ENCODE measurements around the gene ADCY10.

Gene ADCY10

DNA sequence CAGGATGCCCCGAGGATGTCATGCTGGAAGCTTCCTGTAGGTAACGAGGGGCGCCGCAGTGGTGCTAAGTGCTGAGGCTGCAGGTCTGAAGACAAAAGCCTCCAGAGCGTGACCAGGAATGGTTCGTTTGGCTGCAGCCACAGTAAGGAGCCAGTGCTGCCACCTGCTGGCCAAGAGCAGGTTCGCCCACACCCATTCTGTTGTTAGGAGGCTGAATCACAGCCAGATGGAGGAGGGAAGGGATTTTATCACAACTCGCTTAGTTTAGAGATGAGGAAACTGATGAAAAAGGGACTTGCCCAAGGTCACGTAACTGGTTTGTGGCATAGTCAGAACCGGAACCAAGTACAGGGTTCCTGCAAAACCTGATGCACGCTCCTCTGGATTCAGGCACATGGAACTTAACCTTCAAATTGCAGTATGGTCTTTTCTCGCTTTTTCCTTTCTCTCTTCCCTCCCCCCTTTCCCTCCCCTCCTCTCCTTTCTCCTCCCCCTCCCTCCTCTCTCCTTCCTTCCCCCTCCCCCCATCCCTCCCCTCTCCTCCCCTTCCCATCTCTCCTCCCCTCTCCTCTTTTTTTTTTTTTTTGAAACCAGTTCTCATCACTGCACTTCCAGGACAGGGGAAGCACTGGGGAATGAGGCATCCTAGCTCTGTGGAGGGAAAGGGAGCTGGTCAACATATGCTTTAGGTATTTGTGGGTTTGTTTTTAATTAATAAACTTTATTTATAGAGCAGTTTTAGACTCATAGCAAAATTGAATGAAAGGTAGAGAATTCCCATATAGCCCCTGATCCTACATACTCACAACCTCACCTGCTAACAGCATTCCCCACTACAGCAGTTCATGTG, 110.4 kb downstream of the ADCY10 start:
- DNase-seq: peak; percentile 61

DNA sequence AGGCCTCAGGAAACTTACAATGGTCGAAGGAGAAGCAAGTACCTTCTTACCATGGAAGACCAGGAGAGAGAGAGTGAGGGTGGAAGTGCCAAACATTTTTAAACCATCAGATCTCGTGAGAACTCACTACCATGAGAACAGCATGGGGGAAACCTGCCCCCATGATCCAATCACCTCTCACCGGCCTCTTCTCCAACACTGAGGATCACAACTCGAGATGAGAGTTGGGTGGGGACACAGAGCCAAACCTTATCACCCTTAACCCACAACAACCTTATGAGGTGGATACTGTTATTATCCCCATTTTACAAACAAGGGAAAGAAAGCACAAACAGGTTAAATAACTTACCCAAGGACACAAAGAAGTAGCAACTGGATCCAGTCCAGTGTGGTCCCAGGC, 111.7 kb downstream of the ADCY10 start:
- no peak for DNase-seq

DNA sequence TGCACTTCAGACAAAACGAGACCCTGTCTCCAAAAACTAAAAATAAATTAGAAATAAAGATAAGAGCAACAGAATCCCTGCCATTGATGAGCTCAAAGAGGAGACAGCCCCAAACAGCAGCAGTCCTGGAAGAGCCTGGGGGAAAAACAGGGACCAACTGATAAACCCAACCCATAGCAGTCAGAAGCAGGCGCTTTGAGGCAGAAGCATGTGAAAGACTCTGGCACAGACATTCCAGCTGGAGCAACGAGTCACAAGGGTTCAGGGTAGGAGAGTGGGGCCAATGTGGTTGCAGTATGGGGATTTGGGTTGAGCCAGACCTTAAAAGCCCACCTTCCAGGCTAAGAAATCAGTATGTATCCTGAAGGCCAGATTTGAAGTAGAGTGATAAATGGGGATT, 113.7 kb downstream of the ADCY10 start:
- DNase-seq: no peak

DNA sequence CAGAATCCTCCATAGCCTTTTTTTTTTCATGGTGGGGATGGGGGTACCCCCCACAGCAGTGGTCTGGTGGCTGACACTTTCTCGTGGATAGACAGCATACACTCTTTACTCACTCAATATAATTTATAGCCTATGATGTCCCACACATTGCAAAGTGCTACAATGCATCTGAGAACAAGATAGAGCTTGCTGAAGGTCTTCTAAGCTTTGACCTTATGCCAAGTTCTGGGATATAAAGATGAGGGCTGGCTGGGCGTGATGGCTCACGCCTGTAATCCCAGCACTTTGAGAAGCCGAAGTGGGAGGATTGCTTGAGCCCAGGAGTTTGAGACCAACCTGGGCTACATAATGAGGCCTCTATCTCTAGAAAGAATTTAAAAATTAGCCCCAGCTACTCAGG, 114.2 kb downstream of the ADCY10 start:
- peak; percentile 84 for DNase-seq

DNA sequence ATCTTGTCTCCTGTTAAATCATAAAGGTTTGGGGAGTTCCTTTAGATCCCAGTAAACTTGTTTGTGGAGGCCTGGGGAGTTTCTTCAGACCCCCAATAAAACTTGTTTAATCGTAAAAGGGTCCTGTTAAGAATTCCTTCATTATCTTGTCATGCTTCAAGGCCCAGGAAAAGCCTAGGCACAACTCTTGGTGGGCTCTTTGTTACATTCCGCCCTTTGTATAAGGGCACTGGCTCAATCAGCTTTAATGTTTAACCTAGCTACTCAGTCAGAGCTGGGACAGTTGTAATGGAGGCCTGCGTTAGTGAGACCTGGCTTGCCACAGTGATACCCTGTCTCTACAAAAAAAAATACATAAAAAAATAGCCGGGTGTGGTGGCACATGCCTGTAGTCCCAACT, 115.0 kb downstream of the ADCY10 start:
- no peak for DNase-seq

DNA sequence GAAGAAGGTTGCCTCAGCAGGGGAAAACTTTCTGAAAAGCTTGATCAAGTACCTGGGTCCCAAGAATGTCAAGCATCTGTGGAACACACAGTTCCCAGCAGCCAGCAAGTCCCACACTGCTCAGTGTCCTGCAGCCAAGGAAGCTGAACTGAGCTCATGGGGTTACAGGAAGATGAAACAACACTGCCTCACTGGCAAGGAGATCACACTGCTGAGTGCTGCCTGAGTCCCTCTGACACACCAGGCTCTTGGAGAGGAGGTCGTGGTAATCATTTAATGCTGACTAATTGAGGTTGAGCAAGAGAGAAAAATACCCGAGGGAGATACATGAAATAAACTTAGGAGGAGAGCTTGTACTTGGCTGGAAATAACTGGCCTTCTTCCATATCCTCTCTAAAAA, 116.9 kb downstream of the ADCY10 start:
- no peak for DNase-seq

DNA sequence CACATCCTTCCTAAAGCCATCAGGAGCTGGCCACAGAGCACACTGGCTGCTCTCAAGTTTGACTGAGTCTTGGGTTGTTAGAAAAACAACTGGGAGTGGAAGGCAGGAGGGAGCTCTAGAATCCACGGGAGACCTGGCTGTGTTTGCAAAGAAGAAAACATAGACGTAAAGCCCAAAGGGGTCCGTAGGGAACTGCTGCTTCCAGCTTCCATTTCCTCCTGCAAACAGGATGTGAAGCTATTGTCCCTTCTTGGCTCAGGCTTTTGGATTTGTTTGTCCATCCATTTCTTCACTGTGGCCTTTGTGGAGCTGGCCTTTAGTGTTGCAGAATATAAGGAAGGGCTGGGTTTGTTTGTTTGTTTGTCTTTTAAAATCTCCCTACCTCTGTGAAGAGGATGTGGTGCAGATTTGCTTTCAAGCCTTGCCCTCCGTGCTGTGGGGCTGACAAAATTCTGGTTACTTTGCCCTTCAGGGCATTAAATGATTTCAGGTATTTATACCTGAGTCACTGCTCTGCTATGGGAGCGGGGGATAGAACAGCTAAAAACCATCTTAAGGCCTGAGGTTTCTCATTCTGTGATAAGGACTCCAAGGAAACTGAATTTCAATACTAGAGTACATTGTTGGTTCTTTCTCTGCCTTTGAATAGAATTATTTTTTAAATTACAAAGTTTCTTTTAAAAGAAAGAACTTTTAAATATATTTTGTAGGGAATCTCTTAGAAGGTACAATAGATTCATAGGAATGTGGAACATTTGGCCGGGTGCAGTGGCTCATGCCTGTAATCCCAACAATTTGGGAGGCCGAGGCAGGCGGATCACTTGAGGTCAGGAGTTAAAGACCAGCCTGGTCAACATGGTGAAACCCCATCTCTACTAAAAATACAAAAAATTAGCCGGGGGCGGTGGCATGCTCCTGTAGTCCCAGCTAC, 117.9 kb downstream of the ADCY10 start:
- no peak for DNase-seq

DNA sequence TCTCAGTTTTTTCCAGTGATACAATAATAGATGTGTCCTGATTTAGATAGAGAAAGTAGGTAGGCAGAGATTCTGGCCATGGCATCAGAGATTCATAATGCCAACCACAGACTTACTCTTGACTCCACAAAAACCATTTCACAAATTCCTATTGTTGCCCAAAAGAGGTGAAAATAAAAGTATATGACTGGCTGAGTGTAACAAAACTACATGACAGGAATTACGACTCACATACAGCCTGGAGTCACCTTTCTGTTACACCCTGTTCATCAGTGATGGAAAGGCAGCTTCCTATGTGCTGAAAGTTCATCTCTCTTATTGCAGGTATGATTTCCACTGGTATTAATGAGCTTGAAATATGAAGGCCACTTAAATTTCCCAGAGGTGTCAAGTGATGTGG, 119.9 kb downstream of the ADCY10 start:
- DNase-seq: no peak

DNA sequence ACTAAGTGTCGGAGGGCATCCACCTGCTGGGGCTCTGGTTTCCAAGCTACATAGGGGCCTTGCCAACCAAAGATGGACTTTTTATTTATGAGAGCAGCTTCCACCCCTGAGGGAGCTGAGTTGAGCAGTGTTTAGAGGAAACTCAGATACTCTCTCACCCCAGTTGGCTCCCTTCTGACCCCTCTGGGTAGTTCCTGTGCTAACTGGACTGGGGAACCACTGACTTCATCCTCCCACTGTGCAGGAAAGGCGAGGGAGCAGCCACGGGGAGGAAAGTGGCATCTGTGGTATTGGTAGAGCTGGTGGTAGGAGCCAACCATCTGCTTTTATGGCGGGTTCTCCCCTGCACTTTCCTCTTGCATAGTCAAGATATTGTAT, 121.8 kb downstream of the ADCY10 start:
- no peak for DNase-seq

DNA sequence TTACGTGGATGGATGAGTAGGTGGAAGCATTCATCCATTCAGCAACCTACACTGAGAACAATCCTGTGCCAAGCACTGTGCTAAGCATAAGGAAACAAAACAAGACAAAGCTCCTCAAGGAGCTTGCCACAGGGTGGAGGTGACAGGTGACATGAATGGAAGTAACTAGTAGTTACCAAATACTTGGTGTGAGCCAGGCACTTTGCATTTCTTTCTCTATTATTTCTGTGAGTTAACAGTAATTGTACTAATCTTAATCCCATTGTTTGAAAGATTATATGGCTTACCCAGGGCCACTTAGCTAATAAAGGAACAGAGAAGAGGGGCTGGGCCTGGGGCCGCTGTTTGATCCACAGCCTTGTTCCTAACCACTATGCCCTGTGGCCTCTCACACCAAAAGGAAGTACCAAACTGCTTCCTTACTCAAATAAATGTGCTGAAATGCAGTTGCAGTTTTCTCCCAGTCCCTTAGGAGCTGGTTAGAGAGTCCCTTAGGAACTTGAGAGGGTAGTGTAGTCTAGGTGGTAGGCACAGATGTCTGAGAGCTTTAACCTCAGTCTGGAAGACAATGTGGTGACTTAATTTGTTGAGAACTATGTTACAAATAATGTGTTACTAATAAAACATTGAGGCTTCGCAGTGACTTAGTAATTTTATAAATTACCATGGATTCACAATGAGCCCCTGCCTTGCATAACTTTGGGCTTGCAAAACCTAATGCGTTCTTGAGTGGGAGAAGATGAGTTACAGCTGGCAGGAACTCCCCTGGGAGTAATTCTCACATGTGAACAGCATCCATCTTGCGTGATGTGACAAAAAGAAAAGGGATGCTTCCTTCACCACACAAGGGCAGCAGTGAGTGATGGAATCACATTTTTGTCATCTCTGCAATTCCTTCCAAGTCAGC, 122.4 kb downstream of the ADCY10 start:
- DNase-seq: no peak

DNA sequence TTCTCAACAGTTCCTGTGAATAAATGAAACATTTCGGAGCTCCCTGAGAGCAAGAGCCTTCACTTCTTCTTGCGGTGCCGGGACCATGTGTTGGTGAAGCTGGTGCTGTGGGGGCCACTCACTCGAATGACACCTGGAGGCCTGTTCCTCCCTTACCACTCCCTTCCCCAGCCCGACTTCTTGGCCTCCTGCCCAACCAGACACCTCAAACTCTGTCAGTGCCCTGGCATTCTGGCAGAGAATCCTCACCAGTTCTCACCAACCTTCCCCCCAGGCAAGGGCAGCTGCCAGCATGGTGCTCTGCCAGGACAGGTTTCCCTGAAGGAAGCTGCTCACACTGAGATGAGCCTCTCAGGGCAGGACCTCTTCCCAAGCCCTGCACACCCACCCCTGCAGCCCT, 123.8 kb downstream of the ADCY10 start:
- DNase-seq: peak; percentile 33

DNA sequence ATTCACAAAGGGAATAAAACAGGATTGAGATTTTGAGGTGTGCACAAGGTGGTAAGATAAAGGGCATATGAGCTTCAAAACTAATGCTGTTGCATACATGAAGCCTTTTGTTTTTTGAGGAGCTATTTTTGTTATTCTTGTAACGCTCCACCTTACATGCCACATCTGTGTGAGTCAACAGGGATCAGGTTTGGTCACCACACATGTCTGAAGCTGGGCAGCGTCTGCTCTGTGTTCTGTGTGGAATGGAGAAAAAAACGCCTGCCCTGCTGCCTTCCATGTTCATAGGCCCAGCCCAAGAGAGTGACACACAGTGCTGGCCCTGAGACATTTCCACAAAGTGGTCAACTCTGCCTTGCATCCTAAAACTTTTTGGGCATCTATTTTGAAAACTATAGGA, 124.4 kb downstream of the ADCY10 start:
- no peak for DNase-seq

DNA sequence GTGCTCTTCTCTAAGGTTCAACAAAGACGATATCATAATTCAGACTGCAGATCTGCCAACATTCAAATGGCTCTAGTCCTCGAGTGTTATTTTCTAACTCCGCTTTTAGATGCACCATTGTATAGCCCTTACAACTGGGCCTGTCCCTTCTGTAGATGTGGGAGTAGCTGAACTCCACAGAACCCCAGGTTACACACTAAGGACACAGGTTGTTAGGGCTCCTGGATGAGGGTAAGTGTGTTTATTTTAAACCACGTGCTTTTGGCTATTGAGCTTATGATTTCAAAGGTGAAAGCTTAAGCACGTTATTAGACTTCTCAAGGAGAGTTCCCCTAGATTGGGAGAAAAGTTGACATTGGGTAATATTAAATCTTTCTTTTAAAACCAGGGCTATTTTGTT, 127.4 kb downstream of the ADCY10 start:
- no peak for DNase-seq

DNA sequence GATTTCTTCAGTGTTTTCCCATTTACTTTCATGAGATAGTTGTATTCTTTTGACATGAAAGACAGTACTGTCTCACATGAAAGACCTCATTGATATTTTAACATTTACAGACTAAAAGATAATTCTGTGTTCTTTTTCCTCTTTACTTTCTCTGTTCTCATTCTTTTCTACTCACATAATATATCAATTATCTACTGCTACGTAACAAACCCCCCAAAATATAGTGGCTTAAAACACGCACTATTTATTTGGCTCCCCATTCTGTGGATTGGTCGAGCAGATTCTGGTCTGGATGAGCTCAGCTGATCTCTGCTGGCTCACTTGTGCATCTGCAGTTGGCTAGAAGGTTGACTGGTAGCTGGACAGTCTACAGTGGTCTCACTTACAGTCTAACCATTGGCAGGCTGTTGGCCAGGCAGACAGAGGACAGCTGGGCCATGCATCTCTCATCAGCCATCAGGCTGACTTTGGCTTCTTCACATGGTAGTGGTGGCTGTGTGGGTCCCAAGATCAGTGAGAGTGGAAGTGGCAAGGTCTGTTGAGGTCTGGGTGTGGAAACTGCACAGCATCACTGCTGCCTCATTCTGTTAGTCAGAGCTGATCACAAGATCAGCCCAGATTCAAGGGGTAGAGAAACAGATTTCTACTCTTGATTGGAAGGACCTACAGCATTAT, 128.9 kb downstream of the ADCY10 start:
- no peak for DNase-seq

DNA sequence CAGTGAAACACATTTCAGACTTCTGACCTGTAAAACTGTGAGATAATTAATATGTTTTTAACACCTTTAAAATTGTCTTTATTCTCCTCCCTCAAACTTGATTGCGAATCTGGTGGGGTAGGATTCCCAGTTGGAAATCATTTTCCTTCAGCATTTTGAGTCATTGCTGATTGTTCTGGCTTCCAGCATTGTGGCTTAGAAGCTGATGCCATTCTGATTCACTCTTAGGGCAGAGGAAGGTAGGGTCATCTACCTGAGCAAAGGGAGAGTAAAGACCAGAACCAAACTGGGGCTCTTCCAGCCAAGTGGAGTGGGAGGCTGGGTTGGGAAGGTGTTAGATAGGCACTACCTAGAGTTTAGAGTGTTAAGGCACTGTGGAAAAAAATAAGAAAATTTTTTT, 131.0 kb downstream of the ADCY10 start:
- DNase-seq: no peak

DNA sequence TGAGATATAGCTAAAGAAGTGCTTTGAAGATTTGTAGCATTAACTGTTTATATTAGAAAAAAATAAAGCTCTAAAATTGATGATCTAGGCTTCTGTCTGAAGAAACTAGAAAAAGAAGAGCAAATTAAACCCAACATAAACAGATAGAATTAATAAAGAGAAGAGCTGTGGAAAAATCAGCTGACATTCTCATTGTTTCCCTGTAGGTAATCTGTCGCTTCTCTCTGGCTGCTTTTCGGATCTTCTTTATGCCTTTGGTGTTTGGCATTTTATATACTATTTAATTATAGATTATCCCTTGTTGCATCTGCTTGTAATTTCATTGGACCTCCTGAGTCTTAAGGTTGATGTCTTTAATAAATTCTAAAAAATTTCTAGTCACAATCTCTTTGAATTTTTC, 132.4 kb downstream of the ADCY10 start:
- no peak for DNase-seq

DNA sequence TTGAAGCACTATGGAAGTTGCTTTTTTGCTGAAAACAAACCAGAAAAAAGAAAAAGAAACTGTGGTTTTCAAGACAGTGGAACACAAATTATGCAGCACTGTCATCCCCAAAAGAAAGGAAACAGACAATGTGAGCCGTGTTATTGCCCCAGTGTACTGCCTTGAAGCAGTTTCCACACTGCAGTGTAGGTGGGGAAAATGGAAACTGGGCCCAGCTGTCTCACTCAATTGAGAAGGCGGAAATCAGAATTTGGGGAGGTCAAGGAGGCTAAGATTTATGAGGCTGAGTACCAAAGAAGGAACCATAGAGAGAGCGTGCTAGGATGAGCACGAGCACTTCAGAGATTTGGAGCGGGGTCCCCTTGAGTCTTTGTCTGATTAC, 136.7 kb downstream of the ADCY10 start:
- DNase-seq: no peak

DNA sequence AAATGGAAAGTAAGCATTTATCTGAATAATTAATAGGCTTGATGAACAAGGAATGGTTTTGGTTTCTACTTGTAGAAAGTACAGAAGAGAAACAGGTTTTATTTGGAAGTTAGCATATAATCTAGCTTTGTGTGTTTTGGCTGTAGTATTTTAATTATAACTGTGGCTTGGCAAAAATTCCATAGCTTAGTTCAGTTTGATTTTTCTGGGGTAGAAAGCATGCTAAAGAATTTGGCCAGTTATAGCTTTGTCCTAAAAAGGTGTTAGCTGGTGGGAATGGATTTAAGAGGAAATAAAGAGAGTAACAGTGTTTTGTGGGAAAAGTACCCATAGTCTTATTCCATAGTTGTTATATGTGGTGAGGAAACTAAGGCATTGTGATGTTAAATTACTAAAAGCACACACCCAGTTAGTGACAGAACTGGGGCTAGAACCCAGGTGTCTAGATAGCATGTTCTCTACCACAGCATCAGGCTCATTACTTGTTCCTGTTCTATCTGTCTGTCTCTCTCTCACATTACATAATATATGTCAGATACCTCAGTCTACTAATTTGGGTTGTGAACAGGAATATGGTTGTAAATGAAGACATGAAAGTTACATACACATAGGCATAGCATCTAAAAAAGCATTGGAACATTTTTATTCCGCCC, 137.2 kb downstream of the ADCY10 start:
- no peak for DNase-seq

DNA sequence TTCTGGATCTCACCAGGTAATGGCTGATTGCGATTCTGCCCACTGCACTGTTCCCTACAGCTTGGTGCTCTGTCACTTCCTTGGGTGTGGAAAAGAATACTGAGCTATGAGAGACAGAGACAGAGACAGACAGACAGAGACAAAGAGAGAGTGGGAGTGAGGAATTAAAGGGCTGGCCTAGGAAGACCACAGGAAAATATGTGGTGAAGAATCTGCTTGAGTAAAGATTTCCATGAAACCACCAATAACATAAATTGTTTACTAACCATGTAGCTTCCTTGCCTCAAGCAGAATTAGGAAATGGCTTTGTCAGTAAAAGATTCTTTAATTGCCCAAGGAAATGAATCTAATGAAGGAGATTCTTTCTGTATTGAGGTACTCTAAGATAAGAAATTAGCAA, 137.8 kb downstream of the ADCY10 start:
- DNase-seq: no peak

DNA sequence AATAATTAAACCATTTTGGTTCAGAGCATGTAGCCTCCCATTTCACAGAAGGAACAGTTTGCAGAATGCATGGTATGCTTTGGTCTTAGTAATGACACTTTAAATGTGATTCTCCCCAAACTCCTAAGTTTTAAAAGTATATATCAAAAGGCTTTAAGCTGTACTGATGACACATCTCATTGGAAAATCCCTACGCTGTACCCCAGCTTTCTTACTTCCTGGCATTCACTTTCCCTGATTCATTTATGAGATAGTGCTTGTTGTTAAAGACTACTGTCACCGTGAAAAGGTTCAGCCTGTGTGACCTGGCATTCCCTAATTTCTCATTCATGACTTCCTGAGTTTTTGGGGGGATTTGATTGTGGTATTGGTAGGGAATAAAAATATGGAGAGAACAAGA, 138.8 kb downstream of the ADCY10 start:
- DNase-seq: no peak

DNA sequence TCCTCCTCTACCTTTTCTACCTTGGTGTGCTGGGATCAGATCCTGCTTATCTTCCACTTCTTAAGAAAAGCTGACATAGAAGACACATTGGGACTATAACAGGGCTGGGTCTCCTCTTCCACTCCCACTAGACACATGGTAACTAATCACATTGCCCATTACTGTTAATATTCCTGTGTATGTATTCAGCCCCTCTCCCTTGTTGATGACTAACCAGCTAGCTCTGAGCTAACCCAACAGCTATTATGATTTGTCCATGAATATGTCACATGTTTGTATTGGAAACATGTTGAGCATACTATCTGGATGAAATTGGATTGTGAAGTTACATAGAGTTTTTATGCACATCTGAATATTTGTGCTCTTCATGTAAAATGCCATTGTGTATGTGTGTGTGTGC, 139.2 kb downstream of the ADCY10 start:
- no peak for DNase-seq

DNA sequence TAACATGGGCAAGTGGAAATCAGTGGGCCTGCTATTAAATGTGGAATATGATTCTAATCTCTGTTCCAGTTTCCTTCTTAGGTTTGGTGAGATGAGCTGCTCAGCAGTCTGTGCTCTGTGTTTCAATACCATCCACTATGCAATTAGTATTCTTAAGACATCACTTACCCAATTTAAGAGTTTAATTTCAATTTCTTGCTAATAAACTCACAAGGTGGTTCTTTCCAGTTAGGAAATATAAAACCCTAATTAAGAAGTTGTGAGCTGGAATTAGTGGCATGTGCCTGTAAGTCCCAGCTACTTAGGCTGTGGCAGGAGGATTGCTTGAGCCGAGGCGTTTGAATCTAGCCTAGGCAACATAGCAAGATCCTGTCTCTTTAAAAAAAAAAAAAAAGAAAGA, 140.4 kb downstream of the ADCY10 start:
- DNase-seq: no peak
